ENCODE results near the gene LMOD2.

GRCh38 chr7:123628829-123629228, 26.8 kb upstream of the LMOD2 start:
- TF ChIP-seq, protein P1, sequence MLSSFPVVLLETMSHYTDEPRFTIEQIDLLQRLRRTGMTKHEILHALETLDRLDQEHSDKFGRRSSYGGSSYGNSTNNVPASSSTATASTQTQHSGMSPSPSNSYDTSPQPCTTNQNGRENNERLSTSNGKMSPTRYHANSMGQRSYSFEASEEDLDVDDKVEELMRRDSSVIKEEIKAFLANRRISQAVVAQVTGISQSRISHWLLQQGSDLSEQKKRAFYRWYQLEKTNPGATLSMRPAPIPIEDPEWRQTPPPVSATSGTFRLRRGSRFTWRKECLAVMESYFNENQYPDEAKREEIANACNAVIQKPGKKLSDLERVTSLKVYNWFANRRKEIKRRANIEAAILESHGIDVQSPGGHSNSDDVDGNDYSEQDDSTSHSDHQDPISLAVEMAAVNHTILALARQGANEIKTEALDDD (IDR thresholded peaks at IDR 0.05), result no peak
- no peak for TF ChIP-seq ZNF140 (CRISPR knock-in tag; IDR thresholded peaks at IDR 0.05)
- no peak for TF ChIP-seq GATA2 (CRISPR knock-in tag; IDR thresholded peaks at IDR 0.05)
- no peak for TF ChIP-seq ZZZ3 (IDR thresholded peaks at IDR 0.05)
- no peak for TF ChIP-seq SAFB (IDR thresholded peaks at IDR 0.05; ENCODE audit: borderline replicate concordance, low read depth, low read length)
- TF ChIP-seq ZNF512 (tag; IDR thresholded peaks at IDR 0.05), result no peak
- no peak for TF ChIP-seq ZNF274 (IDR thresholded peaks at IDR 0.05; ENCODE audit: borderline replicate concordance, low read depth, low read length)
